IPS DF 6.9 (cell line): ENCODE measurements around the gene NME7.

ENCODE experiments used
- DNase-seq: peaks from one replicate; pipeline ENCODE4 v3.0.0-alpha.2; 2013; ENCODE audit warnings: low read depth, low spot score
- H3K27ac ChIP-seq: one replicate; pipeline ENCODE4 v1.5.1; 2013; ENCODE audit warnings: low read length, control low read depth
- H3K27me3 ChIP-seq: 2 replicates; pipeline ENCODE4 v1.6.1; 2013; ENCODE audit warnings: mild to moderate bottlenecking, low read length; ENCODE audit not compliant: control insufficient read depth, insufficient read depth
- H3K36me3 ChIP-seq: 2 replicates; pipeline ENCODE4 v1.6.1; 2013; ENCODE audit warnings: low read length; ENCODE audit not compliant: control insufficient read depth, insufficient read depth
- H3K4me1 ChIP-seq: 2 replicates; pipeline ENCODE4 v1.6.1; 2013; ENCODE audit warnings: low read length; ENCODE audit not compliant: control insufficient read depth, insufficient read depth
- H3K4me3 ChIP-seq: 2 replicates; pipeline ENCODE4 v1.5.1; 2013; ENCODE audit warnings: mild to moderate bottlenecking, low read length
- H3K9me3 ChIP-seq: 2 replicates; pipeline ENCODE4 v1.6.1; 2013; ENCODE audit warnings: low read length, inconsistent platforms; ENCODE audit not compliant: control insufficient read depth, insufficient read depth
- WGBS: extraction: QIAGEN DNeasy Blood & Tissue Kit; methylation state at CpG from one replicate; pipeline ENCODE4 v1.1.7; 2013; ENCODE audit warnings: mixed read lengths, missing lambda C conversion rate; ENCODE audit not compliant: insufficient read length, insufficient coverage; 5-methylcytosine and 5-hydroxymethylcytosine counted together

Gene NME7

GRCh38 chr1:169144941-169145626 lies 222.5 kb downstream of the NME7 start:
- H3K27me3 ChIP-seq: no peaks in the 10 kb centered on the region
- no peak for DNase-seq
- H3K9me3 ChIP-seq: no peaks in the 10 kb centered on the region
- no peak overlapping the region for H3K27ac ChIP-seq
- H3K4me1 ChIP-seq: no peaks in the 10 kb centered on the region
- WGBS: no CpG with 5 or more reads among the region's 7 CpGs
- no peak overlapping the region for H3K4me3 ChIP-seq
- no peaks in the 10 kb centered on the region for H3K36me3 ChIP-seq

DNA sequence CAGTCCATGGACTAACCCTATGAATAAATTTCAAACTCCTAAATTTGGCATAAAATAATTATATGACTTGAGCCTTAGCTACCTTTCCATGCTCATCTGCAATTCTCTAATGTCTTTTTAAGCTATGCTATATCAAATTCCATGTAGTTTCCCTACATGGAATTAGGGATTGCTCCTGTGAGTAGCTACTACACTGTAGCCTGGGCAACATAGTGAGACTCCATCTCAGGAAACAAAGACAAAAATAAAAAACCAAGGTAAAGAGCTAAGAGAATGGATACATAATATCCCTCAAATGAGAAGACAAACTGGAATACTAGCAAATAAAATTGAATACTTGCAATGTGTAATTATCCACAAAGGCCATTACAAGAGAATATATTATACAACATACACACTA lies 223.6 kb downstream of the NME7 start:
- Histone ChIP-seq H3K9me3 (no peaks in the 10 kb centered on the region), H3K36me3 (no peaks in the 10 kb centered on the region), H3K27me3 (no peaks in the 10 kb centered on the region), H3K4me1 (no peaks in the 10 kb centered on the region), H3K27ac (no peak overlapping the region), H3K4me3 (no peak overlapping the region)
- no peak for DNase-seq

- Histone ChIP-seq H3K4me3 (no peak overlapping the region), H3K4me1 (no peaks in the 10 kb centered on the region), H3K27me3 (no peaks in the 10 kb centered on the region), H3K36me3 (no peaks in the 10 kb centered on the region), H3K9me3 (no peaks in the 10 kb centered on the region), H3K27ac (no peak overlapping the region)
- DNase-seq: no peak
- WGBS: no CpG with 5 or more reads among the region's 3 CpGs
Measured at GRCh38 chr1:169143346-169143745, 224.3 kb downstream of the NME7 start.

DNA sequence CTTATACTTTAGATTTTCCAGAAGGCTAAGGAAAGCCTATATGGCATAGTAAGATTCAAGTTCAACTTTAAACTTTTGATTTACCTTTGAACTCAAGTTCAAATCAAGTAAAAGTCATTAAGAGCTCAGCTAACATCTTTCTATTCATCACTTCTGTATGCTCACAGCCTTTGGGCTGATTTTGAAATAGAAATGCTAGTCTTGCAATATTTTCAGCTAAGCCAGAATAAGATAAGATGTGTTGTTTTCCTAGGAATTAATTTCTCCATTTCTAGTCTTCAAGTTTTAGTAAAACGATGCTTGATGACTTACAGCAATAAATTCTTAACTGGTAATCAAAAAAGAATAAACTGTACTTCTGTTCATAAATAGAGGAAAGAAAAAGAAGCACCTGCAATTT lies 225.5 kb downstream of the NME7 start:
- Histone ChIP-seq H3K9me3 (no peaks in the 10 kb centered on the region), H3K4me1 (peaks cover 1% of the 10 kb centered on the region; the same call in 1 of the 2 replicates), H3K36me3 (no peaks in the 10 kb centered on the region), H3K27me3 (no peaks in the 10 kb centered on the region), H3K27ac (no peak overlapping the region), H3K4me3 (no peak overlapping the region)
- WGBS: no CpG with 5 or more reads among the region's 1 CpG
- no peak for DNase-seq

- DNase-seq: no peak
- Histone ChIP-seq H3K36me3 (no peaks in the 10 kb centered on the region), H3K4me3 (no peak overlapping the region), H3K4me1 (peaks cover 1% of the 10 kb centered on the region; the same call in 1 of the 2 replicates), H3K27me3 (no peaks in the 10 kb centered on the region), H3K9me3 (no peaks in the 10 kb centered on the region), H3K27ac (no peak overlapping the region)
- no CpG with 5 or more reads among the region's 3 CpGs for WGBS
Measured at GRCh38 chr1:169141356-169141755, 226.2 kb downstream of the NME7 start.

DNA sequence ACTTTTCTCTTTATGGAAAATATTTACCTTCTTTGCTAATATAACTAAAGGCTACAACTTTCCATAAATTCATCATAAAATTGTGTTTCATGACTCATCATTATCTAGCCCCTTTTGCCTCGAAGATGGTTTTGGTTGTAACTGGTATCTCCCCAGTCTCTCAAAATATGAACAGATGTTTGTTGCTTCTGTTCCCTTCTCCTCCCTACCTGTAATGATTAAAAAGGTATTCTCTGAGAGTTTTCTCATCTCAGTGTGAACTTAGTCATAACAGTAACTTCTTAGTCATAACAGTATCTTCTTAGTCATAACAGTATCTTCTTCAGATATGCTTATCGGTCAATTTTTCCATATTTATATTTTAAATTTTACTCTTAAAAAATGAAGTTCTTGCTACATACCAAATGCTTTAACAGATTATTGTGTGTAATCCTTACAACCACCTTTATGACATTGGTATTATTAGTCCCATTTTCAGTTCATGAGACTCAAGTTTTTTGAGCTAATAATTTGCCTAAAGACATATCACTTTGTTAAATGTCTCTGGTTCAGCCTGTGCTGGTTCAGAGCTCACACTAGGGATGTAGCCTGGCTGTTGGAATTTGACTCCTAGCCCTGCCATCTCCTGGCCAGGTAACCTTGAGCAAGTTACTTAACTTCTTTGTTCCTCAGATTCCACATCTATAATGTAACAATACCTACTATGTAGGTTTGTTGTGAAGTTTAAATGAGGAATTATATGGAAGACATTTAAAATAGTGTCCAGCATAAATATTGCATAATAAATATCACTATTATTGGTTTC lies 228.5 kb downstream of the NME7 start:
- WGBS: 100% methylated on average over 1 of the region's 2 CpGs
- Histone ChIP-seq H3K4me3 (no peak overlapping the region), H3K9me3 (no peaks in the 10 kb centered on the region), H3K36me3 (no peaks in the 10 kb centered on the region), H3K4me1 (peaks cover 1% of the 10 kb centered on the region; the same call in 1 of the 2 replicates), H3K27ac (no peak overlapping the region), H3K27me3 (no peaks in the 10 kb centered on the region)
- no peak for DNase-seq

DNA sequence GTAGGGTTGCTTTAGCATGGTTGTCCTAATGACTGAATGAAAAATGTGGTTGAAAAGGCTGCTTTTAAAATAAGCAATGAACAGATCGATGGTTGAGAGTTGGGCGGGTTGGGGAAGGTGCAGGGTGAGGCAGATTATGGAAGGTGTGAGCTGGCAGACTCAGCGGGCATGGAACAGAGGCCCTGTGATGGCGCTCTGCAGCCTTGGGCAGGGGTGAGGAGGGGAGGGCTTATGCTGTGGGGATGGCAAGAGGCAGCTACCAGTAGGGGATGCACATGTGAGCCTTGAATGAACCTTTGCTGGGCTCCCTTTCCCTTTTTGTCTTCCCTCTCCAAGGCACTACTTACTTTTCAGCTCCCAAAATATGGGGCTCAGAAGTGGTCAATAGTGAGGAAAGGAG lies 230.2 kb downstream of the NME7 start:
- H3K4me1 ChIP-seq: peaks cover 4% of the 10 kb centered on the region
- no peak for DNase-seq
- WGBS: no CpG with 5 or more reads among the region's 4 CpGs
- no peak overlapping the region for H3K4me3 ChIP-seq
- H3K27me3 ChIP-seq: no peaks in the 10 kb centered on the region
- H3K27ac ChIP-seq: no peak overlapping the region
- no peaks in the 10 kb centered on the region for H3K36me3 ChIP-seq
- H3K9me3 ChIP-seq: no peaks in the 10 kb centered on the region

DNA sequence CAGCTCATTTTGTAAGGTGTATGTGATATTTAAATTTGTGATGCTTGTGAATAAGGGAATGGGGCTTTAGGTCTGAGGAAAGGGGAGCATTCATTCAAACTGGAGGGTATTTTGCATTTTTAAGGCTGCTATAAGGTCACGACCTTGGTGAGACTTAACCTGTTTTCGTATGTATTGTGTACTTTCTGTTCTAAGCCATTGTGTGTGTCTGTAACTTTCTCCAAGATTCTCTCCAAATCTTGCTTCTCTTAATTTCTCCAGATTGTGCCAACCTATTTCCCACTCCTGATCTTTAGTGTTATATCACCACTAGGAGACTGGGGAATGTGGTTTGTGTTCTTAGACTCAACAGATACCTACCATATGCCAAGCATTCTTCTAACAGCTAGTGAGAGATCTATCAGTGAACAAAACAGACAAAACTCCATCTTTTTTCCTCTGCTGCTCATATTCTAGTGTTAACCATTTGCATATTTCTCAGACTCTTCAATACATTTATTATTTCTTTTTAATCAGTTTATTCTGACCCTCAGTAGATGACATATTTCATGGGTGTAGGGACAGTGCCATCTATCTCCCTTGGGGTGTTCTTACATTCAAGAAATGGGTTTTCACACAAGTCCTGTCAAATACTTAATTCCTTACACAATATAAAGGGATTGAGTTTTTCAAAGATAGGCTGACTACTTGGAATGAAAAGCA lies 233.6 kb downstream of the NME7 start:
- DNase-seq: no peak
- WGBS: no CpG with 5 or more reads among the region's 2 CpGs
- Histone ChIP-seq H3K4me3 (no peak overlapping the region), H3K27ac (no peak overlapping the region), H3K4me1 (peaks cover 4% of the 10 kb centered on the region), H3K27me3 (no peaks in the 10 kb centered on the region), H3K36me3 (no peaks in the 10 kb centered on the region; the same call in 1 of the 2 replicates), H3K9me3 (no peaks in the 10 kb centered on the region)

- H3K4me3 ChIP-seq: no peak overlapping the region
- H3K9me3 ChIP-seq: no peaks in the 10 kb centered on the region
- DNase-seq: no peak
- no CpG with 5 or more reads among the region's 5 CpGs for whole genome bisulfite sequencing
- no peaks in the 10 kb centered on the region for H3K27me3 ChIP-seq
- H3K36me3 ChIP-seq: no peaks in the 10 kb centered on the region; the same call in 1 of the 2 replicates
- H3K27ac ChIP-seq: no peak overlapping the region
- H3K4me1 ChIP-seq: peaks cover 4% of the 10 kb centered on the region
Measured at GRCh38 chr1:169133228-169133576, 234.4 kb downstream of the NME7 start.

DNA sequence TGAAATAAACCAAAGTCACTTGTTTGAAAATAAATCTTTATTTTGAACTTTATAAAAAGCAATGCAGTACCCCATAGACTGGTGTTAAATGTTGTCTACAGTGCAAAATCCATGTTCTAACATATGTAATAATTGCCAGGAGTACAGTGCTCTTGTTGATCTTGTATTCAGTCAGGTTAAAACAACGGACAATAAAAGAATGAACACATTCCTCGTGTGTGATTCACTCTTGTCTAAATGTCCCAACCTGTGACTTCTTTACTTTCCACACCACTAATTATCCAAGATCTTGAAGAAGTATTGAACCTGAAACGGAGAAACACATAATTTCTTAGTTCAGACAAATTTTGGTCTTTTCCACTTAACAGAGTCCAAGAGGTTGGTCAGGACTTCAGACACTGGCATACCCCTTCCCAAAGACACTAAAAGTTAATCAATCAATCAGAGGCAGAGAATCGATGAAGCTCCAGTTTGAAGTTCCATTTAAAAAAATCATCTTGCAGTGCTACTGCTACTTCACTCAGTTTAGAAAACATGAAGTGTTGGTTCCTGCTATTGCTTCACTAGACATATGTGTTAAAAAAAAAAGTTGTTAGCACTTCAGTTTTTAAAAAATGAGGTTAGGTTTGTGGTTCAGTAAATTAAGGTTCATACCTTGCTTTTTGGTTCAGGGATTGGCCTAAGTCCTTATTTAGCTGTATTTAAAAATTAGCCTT lies 234.9 kb downstream of the NME7 start:
- no CpG with 5 or more reads among the region's 4 CpGs for WGBS
- Histone ChIP-seq H3K27me3 (no peaks in the 10 kb centered on the region), H3K4me3 (no peak overlapping the region), H3K27ac (no peak overlapping the region), H3K4me1 (peaks cover 4% of the 10 kb centered on the region), H3K36me3 (no peaks in the 10 kb centered on the region; the same call in 1 of the 2 replicates), H3K9me3 (no peaks in the 10 kb centered on the region)
- DNase-seq: no peak
